GM18861 (cell line): ENCODE results near the gene NCBP3.

Experiments used
- ATAC-seq: cut with Tn5 transposase; IDR thresholded peaks from one replicate; pipeline ENCODE4 v1.9.1; 2021; ENCODE audit not compliant: unreplicated experiment

NCBP3 gene

DNA sequence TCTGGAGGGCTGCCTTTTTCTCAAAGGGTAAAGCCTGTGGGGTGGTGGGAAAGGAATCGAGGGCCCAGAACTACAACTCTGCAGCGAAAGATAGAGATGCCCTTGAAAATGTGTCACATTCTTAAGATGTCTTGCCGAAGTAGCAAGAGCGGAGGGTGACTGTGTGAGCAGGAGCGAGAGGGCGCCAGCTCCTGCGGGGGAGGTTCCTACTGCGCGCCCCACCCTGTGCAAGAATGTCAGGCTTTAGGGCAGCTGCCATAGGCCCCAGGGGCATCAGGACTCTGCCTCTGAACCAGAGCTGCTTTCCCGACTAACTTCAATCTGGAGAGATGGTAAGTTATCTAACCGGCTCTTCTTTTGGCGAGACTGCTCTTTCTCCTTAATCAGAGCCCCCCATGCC is 33.3 kb downstream of the NCBP3 start:
- no peak for ATAC-seq

- no peak for ATAC-seq
Measured at GRCh38 chr17:3812284-3812683, 33.8 kb downstream of the NCBP3 start.

DNA sequence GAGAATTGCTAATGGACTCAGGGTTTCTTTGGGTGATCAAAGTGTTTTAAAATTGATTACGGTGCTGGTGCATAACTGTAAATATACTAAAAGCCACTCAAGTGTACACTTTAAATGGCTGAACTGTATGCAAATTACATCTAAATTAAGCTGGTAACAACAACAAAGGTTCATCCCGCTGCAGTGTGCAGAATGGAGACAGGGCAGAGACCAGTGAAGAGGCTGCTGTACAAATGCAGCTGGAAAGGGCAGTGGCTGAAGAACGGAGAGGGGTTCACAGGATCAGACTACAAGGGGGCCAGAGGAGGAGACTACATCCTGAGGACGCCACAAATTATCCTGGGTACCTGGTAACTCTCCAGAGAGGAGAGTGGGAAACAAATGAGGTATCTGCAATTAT is 36.0 kb downstream of the NCBP3 start:
- no peak for ATAC-seq

DNA sequence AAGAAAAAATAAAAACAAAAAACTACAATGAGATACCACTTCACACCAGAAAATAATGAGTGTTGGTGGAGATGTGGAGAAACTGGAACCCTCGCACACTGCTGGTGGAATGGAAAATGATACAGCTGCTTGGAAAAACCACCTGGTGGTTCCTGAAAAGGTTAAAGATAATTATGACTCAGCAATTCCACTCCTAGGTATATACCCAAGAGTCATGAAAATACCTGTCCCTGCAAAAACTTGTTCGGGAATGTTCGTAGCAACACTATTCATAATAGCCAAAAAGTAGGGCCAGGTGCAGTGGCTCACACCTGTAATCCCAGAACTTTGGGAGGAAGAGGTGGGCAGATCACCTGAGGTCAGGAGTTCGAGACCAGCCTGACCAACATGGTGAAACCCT is 36.9 kb downstream of the NCBP3 start:
- ATAC-seq = no peak

DNA sequence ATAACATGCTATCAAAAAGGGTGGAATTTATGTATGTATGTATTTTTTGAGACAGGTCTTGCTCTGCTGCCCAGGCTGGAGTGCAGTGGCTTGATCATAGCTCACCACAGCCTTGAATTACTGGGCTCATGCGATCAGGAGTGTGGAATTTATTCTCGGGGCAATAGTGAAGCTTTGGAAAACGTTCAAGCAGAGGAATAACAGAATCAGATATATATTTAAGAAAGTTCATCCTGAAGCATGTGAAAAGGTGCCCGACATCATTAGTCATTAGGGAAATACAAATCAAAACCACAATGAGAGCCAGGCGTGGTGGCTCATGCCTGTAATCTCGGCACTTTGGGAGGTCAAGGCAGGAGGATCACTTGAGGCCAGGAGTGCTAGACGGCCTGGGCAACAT is 37.3 kb downstream of the NCBP3 start:
- no peak for ATAC-seq

DNA sequence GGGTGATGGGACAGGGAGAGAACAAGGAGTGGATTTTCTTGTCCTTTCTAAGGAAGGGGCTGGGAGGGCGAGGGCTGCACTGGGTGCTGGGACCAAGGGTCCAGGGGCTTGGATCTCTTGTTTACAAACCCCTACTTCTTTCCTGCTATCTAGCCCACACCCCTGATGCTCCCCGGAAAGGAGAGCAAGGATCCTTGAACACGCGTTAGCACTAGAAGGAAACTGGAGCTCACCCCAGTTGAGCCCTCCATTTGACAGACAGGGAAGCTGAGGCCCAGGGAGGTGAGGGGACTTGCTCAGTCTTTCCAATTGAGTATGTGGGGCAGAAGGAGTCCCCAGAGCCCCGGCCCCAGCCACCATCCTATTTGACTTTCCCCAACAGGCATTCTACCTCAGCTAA is 40.5 kb downstream of the NCBP3 start:
- ATAC-seq = no peak

- ATAC-seq = peak; percentile 74
Measured at GRCh38 chr17:3804503-3804931, 41.5 kb downstream of the NCBP3 start.

DNA sequence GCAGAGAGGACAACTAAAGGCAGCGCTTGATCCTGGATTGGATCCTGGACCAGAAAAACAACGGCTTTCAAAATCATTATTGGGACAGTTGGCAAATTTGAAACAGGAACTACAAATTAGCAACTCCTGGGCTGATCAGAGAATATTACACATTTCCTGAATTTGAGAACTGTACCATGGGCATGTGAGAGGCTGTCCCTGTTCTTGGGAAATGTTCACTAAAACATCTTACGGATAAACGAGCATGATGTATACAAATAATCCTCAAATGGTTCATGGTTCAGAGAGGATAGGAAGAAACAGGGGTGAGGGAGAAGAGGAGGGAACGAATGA is 42.8 kb downstream of the NCBP3 start:
- ATAC-seq = no peak

- no peak for ATAC-seq
Measured at GRCh38 chr17:3802461-3803307, 43.4 kb downstream of the NCBP3 start.

GRCh38 chr17:3801792-3802191 is 44.3 kb downstream of the NCBP3 start:
- no peak for ATAC-seq

- no peak for ATAC-seq
Measured at GRCh38 chr17:3801347-3801746, 44.7 kb downstream of the NCBP3 start.

GRCh38 chr17:3800362-3801271 is 45.4 kb downstream of the NCBP3 start, which contains the start of gene ITGAE:
Gene ITGAE, minus strand, starts transcription at chr17:3801188. Its CDS starts 44 bp downstream, at chr17:3801144.
- no peak for ATAC-seq

DNA sequence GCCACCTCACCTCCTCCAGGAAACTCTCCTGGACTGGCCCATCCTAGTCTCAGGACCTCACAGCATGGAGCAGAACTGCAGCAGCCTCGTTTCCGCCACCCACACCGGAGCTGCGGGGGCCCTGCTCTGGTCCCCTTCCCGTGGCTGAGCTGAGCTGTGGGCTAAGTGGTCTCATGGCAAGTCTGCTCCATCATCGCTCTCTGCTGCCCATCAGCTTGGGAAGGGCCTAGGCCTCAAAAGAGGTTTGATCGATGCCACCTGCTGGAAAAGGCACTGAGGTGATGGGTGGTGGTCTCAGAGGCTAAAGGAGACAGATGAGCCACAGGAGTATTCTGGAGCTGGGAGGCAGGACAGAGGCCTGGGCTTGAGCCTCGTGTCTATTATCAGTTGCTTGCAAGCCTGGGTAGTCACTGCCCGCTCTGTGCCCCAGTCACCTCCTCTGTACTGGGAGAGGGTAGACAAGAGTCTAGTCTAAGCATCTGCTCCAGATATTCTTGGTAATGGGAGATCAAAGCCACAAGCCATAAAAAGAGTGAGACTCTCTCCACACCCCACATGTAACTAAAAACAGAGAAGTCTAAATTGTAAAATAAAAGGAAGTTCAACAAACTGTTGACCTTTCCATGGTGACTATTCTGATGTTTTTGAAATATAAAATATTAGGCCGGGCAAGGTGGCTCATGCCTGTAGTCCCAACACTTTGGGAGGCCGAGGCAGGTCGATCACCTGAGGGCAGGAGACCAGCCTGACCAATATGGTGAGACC is 46.7 kb downstream of the NCBP3 start:
- ATAC-seq = no peak

- ATAC-seq = no peak
Measured at GRCh38 chr17:3798273-3799180, 47.5 kb downstream of the NCBP3 start.

GRCh38 chr17:3796822-3797170 is 49.2 kb downstream of the NCBP3 start:
- peak; percentile 16 for ATAC-seq

DNA sequence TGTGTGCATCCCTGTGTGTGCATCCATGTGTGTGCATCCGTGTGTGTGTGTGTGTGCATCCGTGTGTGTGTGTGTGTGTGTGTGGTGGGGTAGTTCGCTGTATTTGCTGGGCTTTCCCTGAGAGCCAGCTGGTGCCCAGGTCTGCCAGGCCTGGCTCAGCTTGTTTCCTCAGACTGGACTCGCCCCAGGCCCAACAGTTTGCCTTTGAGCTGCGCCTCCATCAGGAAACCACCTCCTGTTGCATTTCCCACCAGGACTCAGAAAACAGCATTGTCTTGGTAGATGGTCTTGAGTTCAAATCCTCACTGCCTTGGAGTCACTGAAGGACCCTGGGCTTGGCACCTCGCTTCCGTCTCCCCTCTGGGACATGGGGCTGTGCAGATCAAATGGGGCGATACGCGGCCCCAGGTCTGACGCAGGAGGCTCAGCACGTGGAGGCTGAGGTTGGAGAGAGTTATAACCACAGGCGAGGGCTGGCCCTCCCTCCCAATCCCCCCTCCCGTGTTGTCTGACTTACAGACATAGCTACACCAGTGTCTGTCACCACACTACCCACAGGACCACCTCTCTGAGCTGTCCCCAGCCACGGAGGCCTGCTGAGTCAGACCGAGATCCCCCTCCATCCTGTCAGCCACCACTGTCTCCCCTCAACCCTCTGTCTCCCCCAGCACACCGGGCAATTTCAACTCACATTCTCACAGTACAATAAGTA is 49.8 kb downstream of the NCBP3 start:
- peak; percentile 74 for ATAC-seq

DNA sequence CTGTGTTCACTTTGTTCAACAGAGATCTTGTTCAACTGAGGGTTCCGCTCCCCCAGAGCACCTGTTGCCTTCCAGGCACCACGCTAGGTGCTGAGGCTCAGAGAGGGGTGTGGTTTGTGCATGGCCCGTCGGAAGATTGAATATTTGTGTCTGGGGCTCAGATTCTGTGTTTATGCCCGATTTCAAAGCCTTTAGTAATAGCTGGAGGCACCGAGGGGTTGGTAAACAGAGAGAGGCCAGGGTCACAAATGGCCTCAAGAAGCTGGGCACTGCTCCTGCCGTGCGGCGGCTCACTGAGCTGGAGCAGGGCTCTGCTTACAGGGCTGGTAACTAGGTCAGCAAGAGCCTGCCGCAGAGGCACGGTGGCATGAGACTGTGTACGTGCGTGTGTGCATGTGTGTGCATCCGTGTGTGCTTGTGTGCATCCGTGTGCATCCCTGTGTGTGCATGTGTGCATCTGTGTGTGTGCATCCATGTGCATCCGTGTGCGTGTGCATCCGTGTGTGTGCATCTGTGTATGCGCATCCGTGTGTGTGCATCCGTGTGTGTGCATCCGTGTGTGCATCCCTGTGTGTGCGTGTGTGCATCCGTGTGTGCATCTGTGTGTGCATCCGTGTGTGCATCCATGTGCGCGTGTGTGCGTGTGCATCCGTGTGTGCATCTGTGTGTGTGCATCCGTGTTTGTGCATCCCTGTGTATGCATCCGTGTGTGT is 50.5 kb downstream of the NCBP3 start:
- ATAC-seq = no peak

- ATAC-seq = no peak
Measured at GRCh38 chr17:3794557-3795389, 51.3 kb downstream of the NCBP3 start.
